ENCODE measurements around the gene CLRN2. TPM values are rescaled to one million over a fixed set of nuclear protein-coding genes. Genes with fewer than 3 reads are reported as not detected.

Gene CLRN2
- not detected for total RNA-seq
- long read RNA-seq = 0 reads

GRCh38 chr4:17514865-17515264 lies at the start of gene CLRN2:
Gene CLRN2 (plus strand): TSS chr4:17515165. CDS start chr4:17515267, 102 bp downstream.
- intact Hi-C loops (cut with micrococcal nuclease) = no loop called here
- DNase-seq = no peak
- H3K27me3 ChIP-seq (ENCODE audit: low read depth) = peaks cover 38% of the 10 kb centered on the region
- TF ChIP-seq CTCF (IDR thresholded peaks at IDR 0.05; ENCODE audit: borderline replicate concordance) = no peak
- no peaks in the 10 kb centered on the region for H3K36me3 ChIP-seq
- peaks cover 27% of the 10 kb centered on the region for H3K4me1 ChIP-seq
- no peak within 1 kb of the TSS for H3K27ac ChIP-seq (replicated peaks)
- no peak within 1 kb of the TSS for H3K4me3 ChIP-seq
- H3K9me3 ChIP-seq (replicated peaks) = no peaks in the 10 kb centered on the region

GRCh38 chr4:17468619-17469221 lies 46.2 kb upstream of the CLRN2 start:
- TF ChIP-seq CTCF (IDR thresholded peaks at IDR 0.05; ENCODE audit: borderline replicate concordance) = peak; percentile 66
- intact Hi-C loops (cut with micrococcal nuclease) = no loop called here
- H3K27ac ChIP-seq (replicated peaks) = no peak overlapping the region

GRCh38 chr4:17469931-17470674 lies 44.9 kb upstream of the CLRN2 start:
- peaks cover 8% of the 10 kb centered on the region for H3K4me1 ChIP-seq
- H3K4me3 ChIP-seq = no peak overlapping the region
- H3K36me3 ChIP-seq = no peaks in the 10 kb centered on the region
- no peak for TF ChIP-seq CTCF (IDR thresholded peaks at IDR 0.05; ENCODE audit: borderline replicate concordance)
- intact Hi-C loops (cut with micrococcal nuclease) = no loop called here
- no peaks in the 10 kb centered on the region for H3K27me3 ChIP-seq (ENCODE audit: low read depth)
- H3K9me3 ChIP-seq (replicated peaks) = no peaks in the 10 kb centered on the region
- DNase-seq = no peak
- H3K27ac ChIP-seq (replicated peaks) = no peak overlapping the region

More at GRCh38 chr4:17468619-17469221, 46.2 kb upstream of the CLRN2 start:
- Histone ChIP-seq H3K27me3 (ENCODE audit: low read depth) (no peaks in the 10 kb centered on the region), H3K4me1 (peaks cover 8% of the 10 kb centered on the region), H3K36me3 (no peaks in the 10 kb centered on the region), H3K9me3 (replicated peaks) (no peaks in the 10 kb centered on the region), H3K4me3 (no peak overlapping the region)
- peak; percentile 20 for DNase-seq

- Histone ChIP-seq H3K27me3 (ENCODE audit: low read depth) (no peaks in the 10 kb centered on the region), H3K4me3 (no peak overlapping the region), H3K36me3 (peaks cover 2% of the 10 kb centered on the region), H3K4me1 (peaks cover 2% of the 10 kb centered on the region), H3K9me3 (replicated peaks) (peaks cover 10% of the 10 kb centered on the region), H3K27ac (replicated peaks) (no peak overlapping the region)
- TF ChIP-seq CTCF (IDR thresholded peaks at IDR 0.05; ENCODE audit: borderline replicate concordance) = no peak
- intact Hi-C loops (cut with micrococcal nuclease) = no loop called here
- no peak for DNase-seq
These were observed 39.5 kb upstream of the CLRN2 start for GRCh38 chr4:17475481-17475880.

- H3K27me3 ChIP-seq (ENCODE audit: low read depth) = no peaks in the 10 kb centered on the region
- no peak overlapping the region for H3K4me3 ChIP-seq
- H3K9me3 ChIP-seq (replicated peaks) = peaks cover 22% of the 10 kb centered on the region
- peaks cover 11% of the 10 kb centered on the region for H3K36me3 ChIP-seq
- no peak for TF ChIP-seq CTCF (IDR thresholded peaks at IDR 0.05; ENCODE audit: borderline replicate concordance)
- no peak for DNase-seq
- H3K27ac ChIP-seq (replicated peaks) = no peak overlapping the region
- no peaks in the 10 kb centered on the region for H3K4me1 ChIP-seq
- intact Hi-C loops (cut with micrococcal nuclease) = no loop called here
These were observed 38.1 kb upstream of the CLRN2 start for GRCh38 chr4:17476853-17477252.
